ENCODE results near the gene FUT9.
A peak's percentile ranks its signal among the peaks of the same experiment; 100 is the strongest.

Gene FUT9

DNA sequence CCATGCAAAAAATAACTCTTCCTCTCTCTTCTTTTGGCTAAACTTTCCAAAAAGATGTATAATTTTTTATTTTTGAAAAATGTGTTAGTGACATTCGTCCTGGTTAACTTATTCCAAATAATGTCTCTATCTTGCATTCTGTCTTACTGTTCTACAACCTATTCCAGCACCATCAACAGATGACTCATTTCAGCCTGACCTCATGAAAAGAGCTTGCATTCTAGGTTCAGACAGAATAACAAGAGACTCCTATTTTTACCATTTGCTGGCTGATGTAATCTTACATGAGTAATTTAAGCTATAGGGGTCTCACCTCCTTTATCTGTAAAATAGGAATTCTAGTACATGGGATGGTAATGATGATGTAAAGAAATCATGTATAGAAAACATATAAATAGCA, 109.0 kb downstream of the FUT9 start:
- TF ChIP-seq TCF4 (CRISPR knock-in tag; IDR thresholded peaks at IDR 0.05; ENCODE audit: borderline replicate concordance), result no peak
- no peak for TF ChIP-seq ESRRG (CRISPR knock-in tag; IDR thresholded peaks at IDR 0.05)
- no peak for TF ChIP-seq ARNTL (CRISPR knock-in tag; IDR thresholded peaks at IDR 0.05; ENCODE audit: borderline replicate concordance, low read depth)
- no peak for TF ChIP-seq ZFP30 (CRISPR knock-in tag; IDR thresholded peaks at IDR 0.05)
- TF ChIP-seq SNAI2 (CRISPR knock-in tag; IDR thresholded peaks at IDR 0.05), result no peak
- TF ChIP-seq GLIS3 (CRISPR knock-in tag; IDR thresholded peaks at IDR 0.05), result no peak
- TF ChIP-seq, protein P1, sequence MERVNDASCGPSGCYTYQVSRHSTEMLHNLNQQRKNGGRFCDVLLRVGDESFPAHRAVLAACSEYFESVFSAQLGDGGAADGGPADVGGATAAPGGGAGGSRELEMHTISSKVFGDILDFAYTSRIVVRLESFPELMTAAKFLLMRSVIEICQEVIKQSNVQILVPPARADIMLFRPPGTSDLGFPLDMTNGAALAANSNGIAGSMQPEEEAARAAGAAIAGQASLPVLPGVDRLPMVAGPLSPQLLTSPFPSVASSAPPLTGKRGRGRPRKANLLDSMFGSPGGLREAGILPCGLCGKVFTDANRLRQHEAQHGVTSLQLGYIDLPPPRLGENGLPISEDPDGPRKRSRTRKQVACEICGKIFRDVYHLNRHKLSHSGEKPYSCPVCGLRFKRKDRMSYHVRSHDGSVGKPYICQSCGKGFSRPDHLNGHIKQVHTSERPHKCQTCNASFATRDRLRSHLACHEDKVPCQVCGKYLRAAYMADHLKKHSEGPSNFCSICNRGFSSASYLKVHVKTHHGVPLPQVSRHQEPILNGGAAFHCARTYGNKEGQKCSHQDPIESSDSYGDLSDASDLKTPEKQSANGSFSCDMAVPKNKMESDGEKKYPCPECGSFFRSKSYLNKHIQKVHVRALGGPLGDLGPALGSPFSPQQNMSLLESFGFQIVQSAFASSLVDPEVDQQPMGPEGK (CRISPR knock-in tag; IDR thresholded peaks at IDR 0.05; ENCODE audit: borderline replicate concordance), result no peak
- no peak for TF ChIP-seq BACH2 (CRISPR knock-in tag; IDR thresholded peaks at IDR 0.05; ENCODE audit: borderline replicate concordance)
- no peak for TF ChIP-seq CSDC2 (CRISPR knock-in tag; IDR thresholded peaks at IDR 0.05)
- TF ChIP-seq PPARA (CRISPR knock-in tag; IDR thresholded peaks at IDR 0.05; ENCODE audit: borderline replicate concordance), result no peak
- no peak for TF ChIP-seq ISL1 (CRISPR knock-in tag; IDR thresholded peaks at IDR 0.05)
- no peak for TF ChIP-seq OSR1 (CRISPR knock-in tag; IDR thresholded peaks at IDR 0.05)
- TF ChIP-seq TOX (CRISPR knock-in tag; IDR thresholded peaks at IDR 0.05; ENCODE audit: borderline replicate concordance), result no peak
- no peak for TF ChIP-seq TSHZ2 (CRISPR knock-in tag; IDR thresholded peaks at IDR 0.05)
- no peak for TF ChIP-seq ZC3H10 (CRISPR knock-in tag; IDR thresholded peaks at IDR 0.05)
- no peak for TF ChIP-seq ZFP3 (CRISPR knock-in tag; IDR thresholded peaks at IDR 0.05)
- ATAC-seq, result no peak

GRCh38 chr6:96138406-96138805, 122.6 kb downstream of the FUT9 start:
- TF ChIP-seq ZFP30 (CRISPR knock-in tag; IDR thresholded peaks at IDR 0.05), result no peak
- no peak for TF ChIP-seq RARB (CRISPR knock-in tag; IDR thresholded peaks at IDR 0.05)
- TF ChIP-seq CSRNP3 (CRISPR knock-in tag; IDR thresholded peaks at IDR 0.05), result no peak
- TF ChIP-seq OSR1 (CRISPR knock-in tag; IDR thresholded peaks at IDR 0.05), result no peak
- TF ChIP-seq, protein P2, sequence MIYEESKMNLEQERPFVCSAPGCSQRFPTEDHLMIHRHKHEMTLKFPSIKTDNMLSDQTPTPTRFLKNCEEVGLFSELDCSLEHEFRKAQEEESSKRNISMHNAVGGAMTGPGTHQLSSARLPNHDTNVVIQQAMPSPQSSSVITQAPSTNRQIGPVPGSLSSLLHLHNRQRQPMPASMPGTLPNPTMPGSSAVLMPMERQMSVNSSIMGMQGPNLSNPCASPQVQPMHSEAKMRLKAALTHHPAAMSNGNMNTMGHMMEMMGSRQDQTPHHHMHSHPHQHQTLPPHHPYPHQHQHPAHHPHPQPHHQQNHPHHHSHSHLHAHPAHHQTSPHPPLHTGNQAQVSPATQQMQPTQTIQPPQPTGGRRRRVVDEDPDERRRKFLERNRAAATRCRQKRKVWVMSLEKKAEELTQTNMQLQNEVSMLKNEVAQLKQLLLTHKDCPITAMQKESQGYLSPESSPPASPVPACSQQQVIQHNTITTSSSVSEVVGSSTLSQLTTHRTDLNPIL (CRISPR knock-in tag; IDR thresholded peaks at IDR 0.05; ENCODE audit: low read depth), result no peak
- no peak for TF ChIP-seq PPARA (CRISPR knock-in tag; IDR thresholded peaks at IDR 0.05; ENCODE audit: borderline replicate concordance)
- no peak for TF ChIP-seq ZC3H10 (CRISPR knock-in tag; IDR thresholded peaks at IDR 0.05)
- no peak for TF ChIP-seq CSDC2 (CRISPR knock-in tag; IDR thresholded peaks at IDR 0.05)

DNA sequence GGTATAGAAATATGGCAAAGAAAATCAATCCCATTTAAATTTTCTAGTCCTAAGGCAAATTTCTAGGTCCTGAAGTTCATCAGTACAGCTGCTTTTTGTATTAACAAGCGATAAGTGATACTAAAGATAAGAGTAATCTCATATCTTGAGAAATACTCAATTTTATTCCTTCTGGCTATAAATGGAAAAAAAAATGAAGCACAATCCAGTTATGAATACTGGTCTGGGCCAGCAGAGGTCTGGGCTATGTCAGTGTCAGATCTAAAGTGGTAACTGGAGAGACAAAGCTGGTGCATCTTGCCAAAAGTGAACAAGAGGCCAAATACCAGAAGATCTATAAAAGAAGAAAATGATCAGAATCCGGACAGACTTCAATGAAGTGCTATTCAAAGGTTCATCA, 126.4 kb downstream of the FUT9 start:
- no peak for ATAC-seq
- TF ChIP-seq ZNF8 (CRISPR knock-in tag; IDR thresholded peaks at IDR 0.05), result peak; percentile 54
- no peak for TF ChIP-seq ZC3H10 (CRISPR knock-in tag; IDR thresholded peaks at IDR 0.05)
- TF ChIP-seq TSHZ2 (CRISPR knock-in tag; IDR thresholded peaks at IDR 0.05), result peak; percentile 98
- no peak for TF ChIP-seq ARNTL (CRISPR knock-in tag; IDR thresholded peaks at IDR 0.05; ENCODE audit: borderline replicate concordance, low read depth)
- peak; percentile 90 for TF ChIP-seq ISL1 (CRISPR knock-in tag; IDR thresholded peaks at IDR 0.05)
- TF ChIP-seq SNAI2 (CRISPR knock-in tag; IDR thresholded peaks at IDR 0.05), result no peak
- TF ChIP-seq ZFP30 (CRISPR knock-in tag; IDR thresholded peaks at IDR 0.05), result no peak
- TF ChIP-seq GLIS3 (CRISPR knock-in tag; IDR thresholded peaks at IDR 0.05), result peak; percentile 49; the same call in 1 of the 2 replicates
- no peak for TF ChIP-seq POU6F1 (CRISPR knock-in tag; IDR thresholded peaks at IDR 0.05; ENCODE audit: borderline replicate concordance, low read depth)
- TF ChIP-seq OSR1 (CRISPR knock-in tag; IDR thresholded peaks at IDR 0.05), result no peak
- peak; percentile 73; the same call in 1 of the 2 replicates for TF ChIP-seq CSRNP3 (CRISPR knock-in tag; IDR thresholded peaks at IDR 0.05)
- no peak for TF ChIP-seq ZNF70 (CRISPR knock-in tag; IDR thresholded peaks at IDR 0.05)
- no peak for TF ChIP-seq ZNF565 (CRISPR knock-in tag; conservative IDR thresholded peaks at IDR 0.05; ENCODE audit: low read depth)
- no peak for TF ChIP-seq CSDC2 (CRISPR knock-in tag; IDR thresholded peaks at IDR 0.05)
- peak; percentile 99 for TF ChIP-seq TCF4 (CRISPR knock-in tag; IDR thresholded peaks at IDR 0.05; ENCODE audit: borderline replicate concordance)

More at GRCh38 chr6:96138406-96138805, 122.6 kb downstream of the FUT9 start:
- no peak for ATAC-seq
